Measurements from ENCODE around the gene RTP2.

RTP2 gene

GRCh38 chr3:187702507-187703033, at the start of gene RTP2:
TSS of gene RTP2 (minus strand) at chr3:187702557. CDS start at chr3:187702128, 429 bp downstream.
- DNase-seq (no peak), ATAC-seq (no peak)

- no peak for DNase-seq
- ATAC-seq, result no peak
Observed at GRCh38 chr3:187750513-187751123, 48.3 kb upstream of the RTP2 start.

GRCh38 chr3:187750006-187750512, 47.7 kb upstream of the RTP2 start:
- no peak for ATAC-seq
- no peak for DNase-seq

- ATAC-seq (peak; percentile 55), DNase-seq (peak; percentile 96)
Observed at GRCh38 chr3:187748050-187748481, 45.7 kb upstream of the RTP2 start.

GRCh38 chr3:187747506-187747905, 45.1 kb upstream of the RTP2 start:
- DNase-seq, result no peak

GRCh38 chr3:187746442-187747281, 44.3 kb upstream of the RTP2 start:
- DNase-seq, result no peak

More at GRCh38 chr3:187747506-187747905, 45.1 kb upstream of the RTP2 start:
- no peak for ATAC-seq

GRCh38 chr3:187746059-187746441, 43.7 kb upstream of the RTP2 start:
- DNase-seq, result no peak
- no peak for ATAC-seq

More at GRCh38 chr3:187746442-187747281, 44.3 kb upstream of the RTP2 start:
- no peak for ATAC-seq

GRCh38 chr3:187745201-187746058, 43.1 kb upstream of the RTP2 start, which contains the start of gene BCL6:
TSS of gene BCL6 (minus strand) at chr3:187745468. CDS start at chr3:187733693, 11,775 bp downstream.
- ATAC-seq (peak; percentile 51), DNase-seq (peak; percentile 86)

GRCh38 chr3:187744169-187745151, 42.1 kb upstream of the RTP2 start:
- DNase-seq (peak; percentile 60), ATAC-seq (no peak)

GRCh38 chr3:187743195-187744141, 41.1 kb upstream of the RTP2 start:
- DNase-seq (peak; percentile 73), ATAC-seq (no peak)

GRCh38 chr3:187742351-187743171, 40.2 kb upstream of the RTP2 start:
- DNase-seq (peak; percentile 27), ATAC-seq (no peak)

GRCh38 chr3:187741403-187742350, 39.3 kb upstream of the RTP2 start:
- peak; percentile 82 for DNase-seq
- peak; percentile 42 for ATAC-seq

GRCh38 chr3:187740421-187741399, 38.4 kb upstream of the RTP2 start:
- DNase-seq, result peak; percentile 84

GRCh38 chr3:187739561-187740332, 37.4 kb upstream of the RTP2 start:
- ATAC-seq, result peak; percentile 39
- peak; percentile 87 for DNase-seq

More at GRCh38 chr3:187740421-187741399, 38.4 kb upstream of the RTP2 start:
- no peak for ATAC-seq

GRCh38 chr3:187739094-187739560, 36.8 kb upstream of the RTP2 start:
- DNase-seq (peak; percentile 49), ATAC-seq (no peak)
